Activated CD4-positive, alpha-beta T cell treated with anti-CD3 and anti-CD28 coated beads, Interleukin-2, amount 50 U/mL, for 48 hours (primary cell): ENCODE results near the gene LRP1B.

Experiments used
- DNase-seq, 2 experiments: peaks; one replicate each; pipeline ENCODE4 v3.0.0-alpha.2; 2020

The LRP1B gene

GRCh38 chr2:141565597-141565996 lies 565.2 kb downstream of the LRP1B start:
- DNase-seq = no peak

- DNase-seq = no peak
Measured at GRCh38 chr2:141560723-141561122, 570.1 kb downstream of the LRP1B start.

GRCh38 chr2:141557329-141558095 lies 573.3 kb downstream of the LRP1B start:
- DNase-seq = no peak

- no peak for DNase-seq
Measured at GRCh38 chr2:141555876-141556470, 574.8 kb downstream of the LRP1B start.

- DNase-seq = no peak
Measured at GRCh38 chr2:141554810-141555209, 576.0 kb downstream of the LRP1B start.

GRCh38 chr2:141534666-141535362 lies 596.0 kb downstream of the LRP1B start:
- DNase-seq = no peak

- DNase-seq = no peak
Measured at GRCh38 chr2:141529659-141530058, 601.2 kb downstream of the LRP1B start.

GRCh38 chr2:141528990-141529389 lies 601.8 kb downstream of the LRP1B start:
- DNase-seq = no peak

GRCh38 chr2:141526760-141527159 lies 604.1 kb downstream of the LRP1B start:
- no peak for DNase-seq

- DNase-seq = no peak
Measured at GRCh38 chr2:141524777-141525176, 606.0 kb downstream of the LRP1B start.

- no peak for DNase-seq
Measured at GRCh38 chr2:141523199-141523598, 607.6 kb downstream of the LRP1B start.

GRCh38 chr2:141522702-141523101 lies 608.1 kb downstream of the LRP1B start:
- DNase-seq = no peak

GRCh38 chr2:141522048-141522447 lies 608.8 kb downstream of the LRP1B start:
- no peak for DNase-seq

GRCh38 chr2:141519906-141520305 lies 610.9 kb downstream of the LRP1B start:
- no peak for DNase-seq

GRCh38 chr2:141517852-141518421 lies 612.9 kb downstream of the LRP1B start:
- no peak for DNase-seq

- no peak for DNase-seq
Measured at GRCh38 chr2:141517180-141517851, 613.5 kb downstream of the LRP1B start.

GRCh38 chr2:141515931-141516330 lies 614.9 kb downstream of the LRP1B start:
- no peak for DNase-seq

GRCh38 chr2:141513853-141514252 lies 617.0 kb downstream of the LRP1B start:
- DNase-seq = no peak

- DNase-seq = no peak
Measured at GRCh38 chr2:141508806-141509595, 621.8 kb downstream of the LRP1B start.

GRCh38 chr2:141508086-141508752 lies 622.6 kb downstream of the LRP1B start:
- no peak for DNase-seq

GRCh38 chr2:141506135-141506534 lies 624.7 kb downstream of the LRP1B start:
- no peak for DNase-seq

- DNase-seq = no peak
Measured at GRCh38 chr2:141501752-141502151, 629.1 kb downstream of the LRP1B start.
